Measurements from ENCODE around the gene APLP1.

GRCh38 chr19:35894342-35894741 is 26.0 kb downstream of the APLP1 start:
- TF ChIP-seq CTCF (IDR thresholded peaks at IDR 0.05) = no peak
- TF ChIP-seq POLR2A (IDR thresholded peaks at IDR 0.05) = no peak

Measured in right lobe of liver (tissue), 4 donors.